HEK293 (cell line): ENCODE data around the gene ZFAND6.

Source experiments
- CTCF ChIA-PET: fragments of 350-600 bp; formaldehyde crosslinking; extraction: SDS; loops from one replicate; lab custom pipeline; 2021; ENCODE audit warnings: antibody characterized with exemption; lab: Yijun Ruan, JAX
- POLR2A ChIA-PET: fragments of 300-600 bp; formaldehyde crosslinking; extraction: SDS; loops from one replicate; lab custom pipeline; 2020; ENCODE audit warnings: antibody characterized with exemption, inconsistent platforms; lab: Yijun Ruan, JAX
- H3K27ac ChIP-seq: fragments of 200-500 bp; sonication (Bioruptor generic); 2 replicates; pipeline ENCODE4 v1.5.1; 2014; ENCODE audit warnings: low read depth, low read length, control low read depth, inconsistent platforms; ENCODE audit errors: extremely low read depth
- H3K36me3 ChIP-seq, 2 experiments: fragments of 200-500 bp in 1 of 2; sonication (Bioruptor generic) in 1 of 2; 1 replicate in 1 of 2; 2 replicates in 1 of 2; pipeline ENCODE4 v1.5.1; 2014 to 2017; ENCODE audit warnings: inconsistent platforms in 2 of 2, low read length in 2 of 2; ENCODE audit not compliant: control insufficient read depth in 2 of 2, insufficient read depth in 1 of 2
- H3K4me1 ChIP-seq: fragments of 200-500 bp; sonication (Bioruptor generic); 2 replicates; pipeline ENCODE4 v1.5.1; 2014; ENCODE audit warnings: mild to moderate bottlenecking, low read length, inconsistent platforms; ENCODE audit not compliant: control insufficient read depth, insufficient read depth
- H3K4me3 ChIP-seq: 2 replicates; pipeline ENCODE4 v1.5.1; 2011; ENCODE audit warnings: low read depth, mild to moderate bottlenecking, control low read depth, low read length, moderate library complexity
- H3K9me3 ChIP-seq: fragments of 200-500 bp; sonication (Bioruptor generic); 2 replicates; pipeline ENCODE4 v1.5.1; 2014; ENCODE audit warnings: low read depth, low read length, inconsistent platforms; ENCODE audit not compliant: control insufficient read depth, insufficient read depth
- BCL11A ChIP-seq: fragments of 450-650 bp; formaldehyde crosslinking; IDR thresholded peaks from 2 replicates; pipeline ENCODE4 v1.5.1; 2016; ENCODE audit warnings: low read depth, missing biosample characterization, missing genetic modification characterization
- GLI2 ChIP-seq: fragments of 450-650 bp; formaldehyde crosslinking; IDR thresholded peaks from 2 replicates; pipeline ENCODE4; 2017; ENCODE audit warnings: missing biosample characterization, missing genetic modification characterization, low read depth, borderline replicate concordance
- GLIS1 ChIP-seq: fragments of 450-650 bp; formaldehyde crosslinking; IDR thresholded peaks from 2 replicates; pipeline ENCODE4 v1.5.1; 2016; ENCODE audit warnings: missing biosample characterization, missing genetic modification characterization
- GLIS2 ChIP-seq: fragments of 450-650 bp; formaldehyde crosslinking; IDR thresholded peaks from 2 replicates; pipeline ENCODE4 v1.5.1; 2016; ENCODE audit warnings: missing biosample characterization, missing genetic modification characterization
- KLF7 ChIP-seq: fragments of 450-650 bp; formaldehyde crosslinking; IDR thresholded peaks from 2 replicates; pipeline ENCODE4 v1.5.1; 2016; ENCODE audit warnings: missing biosample characterization, missing genetic modification characterization, borderline replicate concordance
- KLF9 ChIP-seq: fragments of 450-650 bp; formaldehyde crosslinking; IDR thresholded peaks from 2 replicates; pipeline ENCODE4 v1.5.1; 2016; ENCODE audit warnings: missing biosample characterization, missing genetic modification characterization, low read depth
- PATZ1 ChIP-seq: fragments of 450-650 bp; formaldehyde crosslinking; IDR thresholded peaks from 2 replicates; pipeline ENCODE4 v1.5.1; 2016; ENCODE audit warnings: missing biosample characterization, missing genetic modification characterization
- PRDM1 ChIP-seq: fragments of 450-650 bp; formaldehyde crosslinking; IDR thresholded peaks from 2 replicates; pipeline ENCODE4; 2016; ENCODE audit warnings: missing biosample characterization, missing genetic modification characterization
- SP2 ChIP-seq: fragments of 450-650 bp; formaldehyde crosslinking; IDR thresholded peaks from 2 replicates; pipeline ENCODE4 v1.5.1; 2016; ENCODE audit warnings: missing biosample characterization, missing genetic modification characterization
- YY1 ChIP-seq: fragments of 450-650 bp; formaldehyde crosslinking; IDR thresholded peaks from 2 replicates; pipeline ENCODE4 v1.5.1; 2018; ENCODE audit warnings: missing biosample characterization, missing genetic modification characterization
- ZBTB44 ChIP-seq: fragments of 450-650 bp; IDR thresholded peaks from 2 replicates; pipeline ENCODE4 v1.5.1; 2018; ENCODE audit warnings: missing biosample characterization, mild to moderate bottlenecking, missing genetic modification characterization
- ZFHX2 ChIP-seq: fragments of 450-650 bp; formaldehyde crosslinking; conservative IDR thresholded peaks from 2 replicates; pipeline ENCODE4 v1.5.1; 2016; ENCODE audit warnings: missing biosample characterization, missing genetic modification characterization
- ZNF114 ChIP-seq: fragments of 450-650 bp; formaldehyde crosslinking; IDR thresholded peaks from 2 replicates; pipeline ENCODE4 v1.5.0; 2017; ENCODE audit warnings: missing biosample characterization, missing genetic modification characterization
- ZNF211 ChIP-seq: fragments of 450-650 bp; formaldehyde crosslinking; IDR thresholded peaks from 2 replicates; pipeline ENCODE4 v1.5.1; 2016; ENCODE audit warnings: low read depth, missing biosample characterization, missing genetic modification characterization
- ZNF248 ChIP-seq: fragments of 450-650 bp; formaldehyde crosslinking; IDR thresholded peaks from 2 replicates; pipeline ENCODE4 v1.5.1; 2017; ENCODE audit warnings: missing biosample characterization, missing genetic modification characterization
- ZNF324 ChIP-seq: fragments of 450-650 bp; formaldehyde crosslinking; IDR thresholded peaks from 2 replicates; pipeline ENCODE4 v1.5.1; 2016; ENCODE audit warnings: missing biosample characterization, missing genetic modification characterization
- ZNF335 ChIP-seq: fragments of 450-650 bp; formaldehyde crosslinking; conservative IDR thresholded peaks from 2 replicates; pipeline ENCODE4 v1.5.1; 2016; ENCODE audit warnings: missing biosample characterization, missing genetic modification characterization
- ZNF366 ChIP-seq: fragments of 450-650 bp; formaldehyde crosslinking; conservative IDR thresholded peaks from 2 replicates; pipeline ENCODE4 v1.5.1; 2016; ENCODE audit warnings: missing biosample characterization, missing genetic modification characterization
- ZNF391 ChIP-seq: fragments of 450-650 bp; formaldehyde crosslinking; IDR thresholded peaks from 2 replicates; pipeline ENCODE4 v1.5.1; 2016; ENCODE audit warnings: low read depth, missing biosample characterization, missing genetic modification characterization, borderline replicate concordance
- ZNF501 ChIP-seq: fragments of 450-650 bp; formaldehyde crosslinking; IDR thresholded peaks from 2 replicates; pipeline ENCODE4 v1.5.1; 2016; ENCODE audit warnings: missing biosample characterization, missing genetic modification characterization
- ZNF792 ChIP-seq: fragments of 450-650 bp; formaldehyde crosslinking; IDR thresholded peaks from 2 replicates; pipeline ENCODE4 v1.5.1; 2016; ENCODE audit warnings: missing biosample characterization, missing genetic modification characterization

The ZFAND6 gene

GRCh38 chr15:80151576-80151975, 92.1 kb downstream of the ZFAND6 start:
- H3K4me1 ChIP-seq, result 0 out of 2 replicates have a peak, but pooled peaks cover 3% of the 10 kb centered on the region
- H3K36me3 ChIP-seq, result no peaks in the 10 kb centered on the region
- H3K9me3 ChIP-seq, result no peaks in the 10 kb centered on the region
- ChIA-PET POLR2A (interaction anchor here (1.2 to 1.6 kb wide), 2 partner anchors 91 to 228 kb away, joined by 5 to 7 read pairs; no protein-coding TSS in a partner anchor), CTCF (interaction anchor here (0.5 to 0.7 kb wide), 3 partner anchors 13 to 195 kb away, joined by 3 to 4 read pairs (median 3); no protein-coding TSS in a partner anchor)
- no peak overlapping the region for H3K4me3 ChIP-seq
- H3K27ac ChIP-seq, result no peak overlapping the region
- TF ChIP-seq ZNF366 (tag by site-specific recombination) (peak; percentile 46), PRDM1 (peak; percentile 67), ZNF391 (tag by site-specific recombination) (no peak)

DNA sequence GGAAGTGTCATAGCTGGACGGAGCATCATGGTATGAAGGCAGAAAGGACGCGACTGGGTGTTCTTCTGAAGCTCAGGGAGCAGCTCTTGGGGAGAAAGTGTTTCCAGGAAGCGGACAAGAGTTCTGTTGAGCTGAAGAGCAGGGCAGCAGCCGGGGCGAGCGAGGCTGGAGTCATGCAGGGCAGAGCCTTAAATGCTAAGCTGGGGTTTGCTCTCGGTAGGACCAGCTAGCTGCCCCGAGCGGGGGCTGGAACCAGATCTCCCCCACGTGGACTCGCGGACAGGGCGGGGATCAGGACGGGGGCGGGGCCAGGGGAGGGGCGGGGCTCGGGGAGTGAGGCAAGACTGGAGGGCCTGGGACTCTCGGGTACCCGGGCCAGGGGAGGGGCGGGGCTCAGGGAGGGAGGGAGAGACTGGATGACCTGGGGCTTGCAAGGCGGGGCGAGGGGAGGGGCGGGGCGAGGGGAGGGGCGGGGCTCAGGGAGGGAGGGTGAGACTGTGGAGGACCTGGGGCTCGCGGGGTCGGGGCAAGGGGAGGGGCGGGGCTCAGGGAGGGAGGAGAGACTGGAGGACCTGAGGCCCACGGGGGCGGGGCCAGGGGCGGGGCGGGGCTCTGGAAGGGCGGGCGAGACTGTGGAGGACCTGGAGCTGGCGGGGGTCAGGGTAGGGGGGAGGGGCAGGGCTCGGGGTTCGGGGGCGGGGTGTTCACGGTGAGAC, 92.9 kb downstream of the ZFAND6 start:
- Histone ChIP-seq H3K27ac (no peak overlapping the region), H3K36me3 (no peaks in the 10 kb centered on the region), H3K9me3 (no peaks in the 10 kb centered on the region), H3K4me1 (0 out of 2 replicates have a peak, but pooled peaks cover 3% of the 10 kb centered on the region), H3K4me3 (peak overlapping the region; percentile 71)
- POLR2A ChIA-PET, result interaction anchor here (0.7 to 2.1 kb wide), 5 partner anchors 92 to 744 kb away, joined by 3 to 7 read pairs (median 5); partner anchors contain the start of gene ZFAND6
- CTCF ChIA-PET, result interaction anchor here (0.7 kb wide), 2 partner anchors 14 to 21 kb away, joined by 3 to 4 read pairs; no protein-coding TSS in a partner anchor
- TF ChIP-seq PATZ1 (tag by site-specific recombination) (peak; percentile 50), GLIS2 (tag by site-specific recombination) (peak; percentile 32; the same call in 1 of the 2 replicates), GLIS1 (tag by site-specific recombination) (peak; percentile 39; the same call in 1 of the 2 replicates), ZNF114 (tag by site-specific recombination) (no peak), SP2 (tag by site-specific recombination) (0 out of 2 replicates have a peak, but pooled peaks have one; percentile 7)

GRCh38 chr15:80152896-80153876, 93.7 kb downstream of the ZFAND6 start, which contains the start of gene FAH:
FAH (plus strand) TSS chr15:80152999; CDS start chr15:80153055, 56 bp downstream.
- peak within 1 kb of the TSS; percentile 52; the same call in 1 of the 2 replicates for H3K27ac ChIP-seq
- 0 out of 2 replicates have a peak, but pooled peaks cover 3% of the 10 kb centered on the region for H3K4me1 ChIP-seq
- peaks cover 0 to 3% of the 10 kb centered on the region in 2 experiments; a peak in 1 of 3 replicates for H3K36me3 ChIP-seq
- POLR2A ChIA-PET, result interaction anchor here (0.5 to 2.1 kb wide), 7 partner anchors 92 to 745 kb away, joined by 3 to 7 read pairs (median 5); partner anchors contain the start of gene ZFAND6
- peak within 1 kb of the TSS; percentile 71 for H3K4me3 ChIP-seq
- H3K9me3 ChIP-seq, result no peaks in the 10 kb centered on the region
- CTCF ChIA-PET, result interaction anchor here (0.8 to 1.3 kb wide), 2 partner anchors 20 to 90 kb away, joined by 5 to 8 read pairs; no protein-coding TSS in a partner anchor
- TF ChIP-seq KLF9 (peak; percentile 78), KLF7 (tag by site-specific recombination) (0 out of 2 replicates have a peak, but pooled peaks have one; percentile 16), ZNF324 (tag by site-specific recombination) (peak; percentile 44; the same call in 1 of the 2 replicates), GLI2 (tag by site-specific recombination) (no peak), YY1 (peak; percentile 46; the same call in 1 of the 2 replicates), ZBTB44 (peak; percentile 24; the same call in 1 of the 2 replicates), ZNF792 (tag by site-specific recombination) (no peak), ZNF335 (peak; percentile 89), ZNF366 (tag by site-specific recombination) (0 out of 2 replicates have a peak, but pooled peaks have one; percentile 15), GLIS1 (tag by site-specific recombination) (0 out of 2 replicates have a peak, but pooled peaks have one; percentile 11), ZNF501 (tag by site-specific recombination) (0 out of 2 replicates have a peak, but pooled peaks have one; percentile 11), ZFHX2 (tag by site-specific recombination) (peak; percentile 18; the same call in 1 of the 2 replicates), GLIS2 (tag by site-specific recombination) (peak; percentile 19; the same call in 1 of the 2 replicates), ZNF248 (tag by site-specific recombination) (no peak), ZNF211 (tag by site-specific recombination) (no peak), BCL11A (0 out of 2 replicates have a peak, but pooled peaks have one; percentile 10)
